ENCODE data around the gene NUP214. TPM values are rescaled to one million over a fixed set of nuclear protein-coding genes. Genes with fewer than 3 reads are reported as not detected.
"Not testable (repeated sequence)": the region's sequence is repeated elsewhere in the genome, so short reads cannot be mapped to it uniquely, and the experiment has no call there.

NUP214 gene
- total and polyA plus RNA-seq, 4 donors: 16.6 to 44.3 (median 34.0) TPM

- Histone ChIP-seq H3K9me3 (ENCODE audit: control insufficient read depth, insufficient read depth, low read length) (no peaks in the 10 kb centered on the region), H3K36me3 (ENCODE audit: control insufficient read depth, insufficient read depth, low read length) (peaks cover 39% of the 10 kb centered on the region), H3K27me3 (ENCODE audit: control insufficient read depth, insufficient read depth, low read length) (no peaks in the 10 kb centered on the region), H3K4me3 (ENCODE audit: low read depth, low read length) (no peak overlapping the region), H3K4me1 (ENCODE audit: control insufficient read depth, insufficient read depth, low read length) (peaks cover 14% of the 10 kb centered on the region), H3K27ac (ENCODE audit: low read depth, low read length) (no peak overlapping the region)
- WGBS (ENCODE audit: insufficient coverage): 77% methylated on average over 14 of the region's 15 CpGs
- no peak for DNase-seq (ENCODE audit: low read depth in 4 of 6, low spot score in 6 of 6)
Measured at GRCh38 chr9:131258186-131258585, 132.8 kb downstream of the NUP214 start.

GRCh38 chr9:131258698-131259431 lies 133.5 kb downstream of the NUP214 start:
- DNase-seq (ENCODE audit: low read depth in 4 of 6, low spot score in 6 of 6): no peak
- peaks cover 39% of the 10 kb centered on the region for H3K36me3 ChIP-seq (ENCODE audit: control insufficient read depth, insufficient read depth, low read length)
- H3K9me3 ChIP-seq (ENCODE audit: control insufficient read depth, insufficient read depth, low read length): no peaks in the 10 kb centered on the region
- H3K4me1 ChIP-seq (ENCODE audit: control insufficient read depth, insufficient read depth, low read length): peaks cover 14% of the 10 kb centered on the region
- WGBS (ENCODE audit: insufficient coverage): 42% methylated on average over 25 of the region's 25 CpGs
- no peak overlapping the region for H3K4me3 ChIP-seq (ENCODE audit: low read depth, low read length)
- no peaks in the 10 kb centered on the region for H3K27me3 ChIP-seq (ENCODE audit: control insufficient read depth, insufficient read depth, low read length)
- H3K27ac ChIP-seq (ENCODE audit: low read depth, low read length): no peak overlapping the region

GRCh38 chr9:131259432-131259898 lies 134.1 kb downstream of the NUP214 start:
- Histone ChIP-seq H3K9me3 (ENCODE audit: control insufficient read depth, insufficient read depth, low read length) (no peaks in the 10 kb centered on the region), H3K4me3 (ENCODE audit: low read depth, low read length) (no peak overlapping the region), H3K27ac (ENCODE audit: low read depth, low read length) (no peak overlapping the region), H3K4me1 (ENCODE audit: control insufficient read depth, insufficient read depth, low read length) (peaks cover 14% of the 10 kb centered on the region), H3K36me3 (ENCODE audit: control insufficient read depth, insufficient read depth, low read length) (peaks cover 39% of the 10 kb centered on the region), H3K27me3 (ENCODE audit: control insufficient read depth, insufficient read depth, low read length) (no peaks in the 10 kb centered on the region)
- WGBS (ENCODE audit: insufficient coverage): 95% methylated on average over 11 of the region's 12 CpGs
- DNase-seq (ENCODE audit: low read depth in 4 of 6, low spot score in 6 of 6): no peak

- no peak overlapping the region for H3K27ac ChIP-seq (ENCODE audit: low read depth, low read length)
- H3K4me1 ChIP-seq (ENCODE audit: control insufficient read depth, insufficient read depth, low read length): peaks cover 14% of the 10 kb centered on the region
- no peak for DNase-seq (ENCODE audit: low read depth in 4 of 6, low spot score in 6 of 6)
- WGBS (ENCODE audit: insufficient coverage): 78% methylated on average over 4 of the region's 20 CpGs
- no peaks in the 10 kb centered on the region for H3K27me3 ChIP-seq (ENCODE audit: control insufficient read depth, insufficient read depth, low read length)
- H3K9me3 ChIP-seq (ENCODE audit: control insufficient read depth, insufficient read depth, low read length): no peaks in the 10 kb centered on the region
- H3K36me3 ChIP-seq (ENCODE audit: control insufficient read depth, insufficient read depth, low read length): peaks cover 39% of the 10 kb centered on the region
- H3K4me3 ChIP-seq (ENCODE audit: low read depth, low read length): no peak overlapping the region
Measured at GRCh38 chr9:131259916-131260597, 134.7 kb downstream of the NUP214 start.

- WGBS (ENCODE audit: insufficient coverage): 95% methylated on average over 33 of the region's 33 CpGs
- Histone ChIP-seq H3K4me3 (ENCODE audit: low read depth, low read length) (no peak overlapping the region), H3K27me3 (ENCODE audit: control insufficient read depth, insufficient read depth, low read length) (no peaks in the 10 kb centered on the region), H3K36me3 (ENCODE audit: control insufficient read depth, insufficient read depth, low read length) (peaks cover 43% of the 10 kb centered on the region), H3K9me3 (ENCODE audit: control insufficient read depth, insufficient read depth, low read length) (no peaks in the 10 kb centered on the region), H3K4me1 (ENCODE audit: control insufficient read depth, insufficient read depth, low read length) (peaks cover 14% of the 10 kb centered on the region), H3K27ac (ENCODE audit: low read depth, low read length) (no peak overlapping the region)
- DNase-seq (ENCODE audit: low read depth in 4 of 6, low spot score in 6 of 6): no peak
Measured at GRCh38 chr9:131260751-131261452, 135.5 kb downstream of the NUP214 start.

GRCh38 chr9:131262327-131263032 lies 137.1 kb downstream of the NUP214 start:
- Histone ChIP-seq H3K4me1 (ENCODE audit: control insufficient read depth, insufficient read depth, low read length) (peaks cover 14% of the 10 kb centered on the region), H3K27me3 (ENCODE audit: control insufficient read depth, insufficient read depth, low read length) (no peaks in the 10 kb centered on the region), H3K4me3 (ENCODE audit: low read depth, low read length) (no peak overlapping the region), H3K36me3 (ENCODE audit: control insufficient read depth, insufficient read depth, low read length) (peaks cover 47% of the 10 kb centered on the region), H3K9me3 (ENCODE audit: control insufficient read depth, insufficient read depth, low read length) (no peaks in the 10 kb centered on the region), H3K27ac (ENCODE audit: low read depth, low read length) (no peak overlapping the region)
- DNase-seq (ENCODE audit: low read depth in 4 of 6, low spot score in 6 of 6): no peak
- 92% methylated on average over 7 of the region's 13 CpGs for WGBS (ENCODE audit: insufficient coverage)

- not testable (repeated sequence) for H3K27me3 ChIP-seq (ENCODE audit: control insufficient read depth, insufficient read depth, low read length); H3K27ac ChIP-seq (ENCODE audit: low read depth, low read length)
- WGBS (ENCODE audit: insufficient coverage): 100% methylated on average over 2 of the region's 5 CpGs
Measured at GRCh38 chr9:131263033-131263343, 137.6 kb downstream of the NUP214 start.

GRCh38 chr9:131263701-131264100 lies 138.3 kb downstream of the NUP214 start:
- 84% methylated on average over 5 of the region's 6 CpGs for WGBS (ENCODE audit: insufficient coverage)
- Histone ChIP-seq H3K36me3 (ENCODE audit: control insufficient read depth, insufficient read depth, low read length) (peaks cover 39% of the 10 kb centered on the region), H3K9me3 (ENCODE audit: control insufficient read depth, insufficient read depth, low read length) (no peaks in the 10 kb centered on the region), H3K27ac (ENCODE audit: low read depth, low read length) (no peak overlapping the region), H3K27me3 (ENCODE audit: control insufficient read depth, insufficient read depth, low read length) (no peaks in the 10 kb centered on the region), H3K4me1 (ENCODE audit: control insufficient read depth, insufficient read depth, low read length) (peaks cover 11% of the 10 kb centered on the region), H3K4me3 (ENCODE audit: low read depth, low read length) (no peak overlapping the region)
- DNase-seq (ENCODE audit: low read depth in 4 of 6, low spot score in 6 of 6): no peak

More at GRCh38 chr9:131263033-131263343, 137.6 kb downstream of the NUP214 start:
- peaks cover 44% of the 10 kb centered on the region for H3K36me3 ChIP-seq (ENCODE audit: control insufficient read depth, insufficient read depth, low read length)
- H3K9me3 ChIP-seq (ENCODE audit: control insufficient read depth, insufficient read depth, low read length); H3K4me3 ChIP-seq (ENCODE audit: low read depth, low read length); DNase-seq (ENCODE audit: low read depth in 4 of 6, low spot score in 6 of 6): not testable (repeated sequence)
- H3K4me1 ChIP-seq (ENCODE audit: control insufficient read depth, insufficient read depth, low read length): peaks cover 14% of the 10 kb centered on the region

GRCh38 chr9:131264231-131264630 lies 138.8 kb downstream of the NUP214 start:
- H3K4me1 ChIP-seq (ENCODE audit: control insufficient read depth, insufficient read depth, low read length): peaks cover 7% of the 10 kb centered on the region
- WGBS (ENCODE audit: insufficient coverage): 77% methylated on average over 10 of the region's 11 CpGs
- DNase-seq (ENCODE audit: low read depth in 4 of 6, low spot score in 6 of 6): no peak
- no peaks in the 10 kb centered on the region for H3K27me3 ChIP-seq (ENCODE audit: control insufficient read depth, insufficient read depth, low read length)
- H3K9me3 ChIP-seq (ENCODE audit: control insufficient read depth, insufficient read depth, low read length): no peaks in the 10 kb centered on the region
- H3K27ac ChIP-seq (ENCODE audit: low read depth, low read length): no peak overlapping the region
- no peak overlapping the region for H3K4me3 ChIP-seq (ENCODE audit: low read depth, low read length)
- peaks cover 35% of the 10 kb centered on the region for H3K36me3 ChIP-seq (ENCODE audit: control insufficient read depth, insufficient read depth, low read length)
